DLD1 (cell line): ENCODE results near the gene ITGB8.

Experiments used
- in situ Hi-C: cut with HindIII; loops from 2 replicates; pipeline ENCODE4 v1.10.0; 2017; ENCODE audit warnings: low sequenced_read_pairs

The ITGB8 gene

GRCh38 chr7:20330239-20330927 lies at the start of gene ITGB8:
ITGB8 (plus strand) TSS chr7:20330900; CDS start chr7:20331807, 907 bp downstream.
- in situ Hi-C loops: no loop called here

GRCh38 chr7:20282959-20283358 lies 47.7 kb upstream of the ITGB8 start:
- in situ Hi-C loops: no loop called here

GRCh38 chr7:20283385-20283784 lies 47.3 kb upstream of the ITGB8 start:
- in situ Hi-C loops: no loop called here

- in situ Hi-C loops: no loop called here
These were observed 46.5 kb upstream of the ITGB8 start for GRCh38 chr7:20284003-20284770.

- in situ Hi-C loops: no loop called here
These were observed 45.9 kb upstream of the ITGB8 start for GRCh38 chr7:20284771-20285143.

- in situ Hi-C loops: no loop called here
These were observed 43.4 kb upstream of the ITGB8 start for GRCh38 chr7:20287317-20287716.

GRCh38 chr7:20288036-20288435 lies 42.7 kb upstream of the ITGB8 start:
- in situ Hi-C loops: no loop called here

GRCh38 chr7:20290505-20291111 lies 40.1 kb upstream of the ITGB8 start:
- in situ Hi-C loops: no loop called here

- in situ Hi-C loops: no loop called here
These were observed 37.4 kb upstream of the ITGB8 start for GRCh38 chr7:20293336-20293735.

GRCh38 chr7:20296444-20296843 lies 34.3 kb upstream of the ITGB8 start:
- in situ Hi-C loops: no loop called here

GRCh38 chr7:20296901-20297300 lies 33.8 kb upstream of the ITGB8 start:
- in situ Hi-C loops: no loop called here

- in situ Hi-C loops: no loop called here
These were observed 32.2 kb upstream of the ITGB8 start for GRCh38 chr7:20298486-20298901.

GRCh38 chr7:20299145-20299544 lies 31.6 kb upstream of the ITGB8 start:
- in situ Hi-C loops: no loop called here

GRCh38 chr7:20299647-20300312 lies 30.9 kb upstream of the ITGB8 start:
- in situ Hi-C loops: loop anchor here (5.0 to 25.0 kb wide), 2 partner anchors 82 to 537 kb away; partner anchors contain the start of genes MACC1 and TMEM196

- in situ Hi-C loops: loop anchor here (5.0 to 25.0 kb wide), 2 partner anchors 84 to 539 kb away; partner anchors contain the start of genes MACC1 and TMEM196
These were observed 29.3 kb upstream of the ITGB8 start for GRCh38 chr7:20301311-20301939.

- in situ Hi-C loops: loop anchor here (5.0 to 25.0 kb wide), 2 partner anchors 85 to 540 kb away; partner anchors contain the start of genes MACC1 and TMEM196
These were observed 28.4 kb upstream of the ITGB8 start for GRCh38 chr7:20302300-20302699.

- in situ Hi-C loops: loop anchor here (5.0 to 25.0 kb wide), 2 partner anchors 86 to 541 kb away; partner anchors contain the start of genes MACC1 and TMEM196
These were observed 27.8 kb upstream of the ITGB8 start for GRCh38 chr7:20302891-20303290.

- in situ Hi-C loops: loop anchor here (5.0 to 25.0 kb wide), 2 partner anchors 87 to 542 kb away; partner anchors contain the start of genes MACC1 and TMEM196
These were observed 26.3 kb upstream of the ITGB8 start for GRCh38 chr7:20304366-20304765.

- in situ Hi-C loops: loop anchor here (25.0 kb wide), 1 partner anchor 543 kb away; the partner anchor contains the start of gene TMEM196
These were observed 25.0 kb upstream of the ITGB8 start for GRCh38 chr7:20305726-20306125.
